Spleen (tissue), 11 donors: ENCODE results near the gene CYP19A1. TPM values are rescaled to one million over a fixed set of nuclear protein-coding genes. Genes with fewer than 3 reads are reported as not detected.

Experiments
- DNase-seq: peaks from one replicate; pipeline ENCODE4 v3.0.0-alpha.2; 2020
- H3K27ac ChIP-seq, 8 donors: fragments of 200-600 bp; sonication (generic) in 7 of 8; 1 replicate in 4 of 8; 2 replicates in 4 of 8; pipeline versions ENCODE4 v1.5.0 to v1.8.0; 2016 to 2021; ENCODE audit warnings: inconsistent platforms in 4 of 8, mild to moderate bottlenecking in 4 of 8, moderate library complexity in 1 of 8
- H3K27me3 ChIP-seq, 7 donors: fragments of 200-600 bp; sonication (generic) in 6 of 7; replicated peaks in 1 of 7; 1 replicate in 4 of 7; 2 replicates in 3 of 7; pipeline versions ENCODE4 v1.5.0 to v1.8.0; 2016 to 2021; ENCODE audit warnings: inconsistent platforms in 3 of 7, mild to moderate bottlenecking in 1 of 7
- H3K36me3 ChIP-seq, 6 donors: fragments of 200-600 bp; sonication (generic) in 5 of 6; 1 replicate in 4 of 6; 2 replicates in 2 of 6; pipeline versions ENCODE4 v1.5.0 to v1.8.0; 2016 to 2021; ENCODE audit warnings: inconsistent platforms in 2 of 6
- H3K4me1 ChIP-seq, 6 donors: fragments of 200-600 bp; sonication (generic) in 5 of 6; 1 replicate in 3 of 6; 2 replicates in 3 of 6; pipeline versions ENCODE4 v1.5.0 to v1.8.0; 2016 to 2021; ENCODE audit warnings: inconsistent platforms in 3 of 6
- H3K4me3 ChIP-seq, 8 donors: fragments of 200-600 bp; sonication (generic) in 7 of 8; 1 replicate in 4 of 8; 2 replicates in 4 of 8; pipeline versions ENCODE4 v1.5.0 to v1.8.0; 2016 to 2021; ENCODE audit warnings: inconsistent platforms in 4 of 8, mild to moderate bottlenecking in 4 of 8, moderate library complexity in 2 of 8
- H3K9me3 ChIP-seq, 8 donors: fragments of 200-600 bp; sonication (generic) in 7 of 8; 1 replicate in 4 of 8; 2 replicates in 4 of 8; pipeline versions ENCODE4 v1.5.0 to v1.8.0; 2016 to 2021; ENCODE audit warnings: inconsistent platforms in 4 of 8
- CTCF ChIP-seq, 11 experiments: fragments of 200-600 bp in 7 of 11; fragments of 450-650 bp in 4 of 11; sonication (generic) in 4 of 11; IDR thresholded peaks in 8 of 11; conservative IDR thresholded peaks in 3 of 11; 1 replicate in 7 of 11; 2 replicates in 4 of 11; pipeline versions ENCODE4 v1.4.0 to v1.8.0; 2016 to 2021; ENCODE audit warnings: antibody characterized with exemption in 11 of 11, inconsistent platforms in 4 of 11, mild to moderate bottlenecking in 1 of 11
- POLR2A ChIP-seq, 3 donors: fragments of 450-650 bp; IDR thresholded peaks; one replicate each; pipeline ENCODE4 v1.5.1; 2017; ENCODE audit warnings: antibody characterized with exemption in 3 of 3, mild to moderate bottlenecking in 1 of 3
- POLR2AphosphoS5 ChIP-seq, 3 donors: sonication (generic); formaldehyde crosslinking; IDR thresholded peaks; one replicate each; pipeline ENCODE4 v1.5.1; 2017; ENCODE audit warnings: antibody characterized with exemption in 3 of 3
- whole genome bisulfite sequencing, 5 donors: extraction: QIAGEN DNeasy Blood & Tissue Kit in 3 of 5; methylation state at CpG; one replicate each; pipeline versions ENCODE4 v1.1.5 to v1.1.7; 2013 to 2018; 5-methylcytosine and 5-hydroxymethylcytosine counted together
- intact Hi-C: fragments of 100-400 bp; cut with DNase I; formaldehyde crosslinking; loops from one replicate; pipeline ENCODE4 v1.15.0; 2023; ENCODE audit warnings: low total_unique reads
- polyA plus RNA-seq, 3 donors: library from polyadenylated mRNA; stranded (reverse); fragments of 200-250 nt; gene quantifications; one replicate each; pipeline ENCODE4 v1.2.1, GENCODE V29; 2013
- total RNA-seq, 7 donors: library from RNA; depleted of rRNA in 3 of 7; stranded (reverse); fragments of >200 nt in 3 of 7; fragmentation: NEBNext Ultra II Directional in 4 of 7; extraction: Animal tissue kit (Norgen Biotek cat#: 25700) in 4 of 7; gene quantifications; one replicate each; pipeline versions ENCODE4 v1.1.0 to v1.2.1, GENCODE V29; 2016 to 2021
- donor health status: healthy with polysubstance abuse.
- donor health status: DM: no; HTN: no; CAD: no; lungs with moderate emphysema.
- donor health status: DM: no; HTN: no; CAD: no.
- donor health status: Bipolar disorder and iron deficiency.
- donor health status: healthy.
- donor health status: DM: no; HTN: no; CAD: no.
- donor health status: DM: yes; HTN: yes; CAD: no.

Gene CYP19A1
- total and polyA plus RNA-seq, 10 donors, result 0.13 to 5.6 (median 0.96) TPM; not detected in 1

DNA sequence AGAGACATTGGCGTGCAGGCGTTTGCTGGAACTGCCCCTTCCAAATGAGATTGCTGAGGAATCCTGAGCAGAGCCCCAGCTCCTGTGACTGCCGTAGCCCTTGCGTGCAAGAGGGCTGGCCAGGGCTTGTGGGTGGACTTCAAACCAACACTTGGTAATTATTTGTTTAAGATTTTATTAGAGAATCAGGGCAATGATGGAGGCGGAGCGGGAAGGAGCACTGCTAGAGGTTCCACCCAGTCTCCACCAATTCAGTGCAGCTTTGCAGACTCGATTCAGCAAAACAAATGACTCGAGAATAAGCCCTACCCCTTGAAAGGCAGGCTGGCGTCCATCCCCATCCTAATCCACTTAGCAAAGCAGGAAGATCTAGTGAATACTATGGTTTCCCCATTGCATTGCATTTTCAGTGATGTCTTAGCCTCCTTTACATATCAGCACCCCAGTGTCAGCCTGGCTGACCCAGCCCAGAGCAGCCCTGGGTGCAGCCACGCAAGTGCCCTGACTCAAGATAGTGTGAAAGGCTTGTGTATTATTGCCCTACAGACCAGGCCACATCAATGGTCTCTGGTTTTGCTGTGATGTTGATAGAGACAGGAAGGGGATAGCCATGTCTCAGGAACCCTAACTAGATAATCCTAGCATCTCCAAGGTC is 29.1 kb upstream of the CYP19A1 start:
- no peak overlapping the region for H3K27ac ChIP-seq
- WGBS, 5 donors, result 84 to 90% (median 86%) methylated on average over 10 of the region's 10 CpGs
- intact Hi-C loops, result no loop called here
- TF ChIP-seq CTCF (IDR thresholded peaks at IDR 0.05 in 8 of 11, conservative IDR thresholded peaks at IDR 0.05 in 3 of 11) (no peak), POLR2A (IDR thresholded peaks at IDR 0.05) (no peak), POLR2AphosphoS5 (IDR thresholded peaks at IDR 0.05) (no peak)
- no peaks in the 10 kb centered on the region for H3K9me3 ChIP-seq
- H3K27me3 ChIP-seq, result peaks cover 0 to 9% (median 0%) of the 10 kb centered on the region in 7 donors
- H3K4me1 ChIP-seq, result peaks cover 0 to 7% (median 0%) of the 10 kb centered on the region in 6 donors
- no peaks in the 10 kb centered on the region for H3K36me3 ChIP-seq
- no peak for DNase-seq
- H3K4me3 ChIP-seq, result no peak overlapping the region

GRCh38 chr15:51366920-51367319 is 28.5 kb upstream of the CYP19A1 start:
- Histone ChIP-seq H3K9me3 (no peaks in the 10 kb centered on the region), H3K36me3 (no peaks in the 10 kb centered on the region), H3K27me3 (peaks cover 0 to 9% (median 0%) of the 10 kb centered on the region in 7 donors), H3K4me3 (no peak overlapping the region), H3K27ac (no peak overlapping the region), H3K4me1 (peaks cover 0 to 7% (median 0%) of the 10 kb centered on the region in 6 donors)
- TF ChIP-seq POLR2A (IDR thresholded peaks at IDR 0.05) (no peak), CTCF (IDR thresholded peaks at IDR 0.05 in 8 of 11, conservative IDR thresholded peaks at IDR 0.05 in 3 of 11) (no peak), POLR2AphosphoS5 (IDR thresholded peaks at IDR 0.05) (no peak)
- intact Hi-C loops, result no loop called here
- DNase-seq, result no peak
- WGBS, 5 donors, result 49 to 80% (median 71%) methylated on average over 3 of the region's 3 CpGs

DNA sequence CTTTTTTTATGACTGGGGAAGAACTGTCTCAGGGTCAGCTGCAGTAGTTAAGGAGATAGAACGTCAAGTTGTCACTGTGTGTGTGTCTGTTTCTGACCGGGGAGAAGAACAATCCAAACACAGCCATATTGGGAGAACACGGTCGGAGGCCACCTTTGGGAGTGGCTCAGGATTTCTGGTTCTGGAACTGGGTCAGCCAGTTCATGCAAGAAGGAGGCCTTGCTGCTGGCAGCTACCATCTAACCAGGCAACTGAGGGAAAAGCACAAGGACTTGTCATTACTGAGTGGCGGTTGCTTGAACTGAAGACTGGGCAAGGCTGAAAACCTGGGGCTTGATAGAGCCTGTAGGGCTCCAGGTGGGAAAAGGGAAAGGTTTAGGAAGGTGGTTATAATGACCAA is 27.7 kb upstream of the CYP19A1 start:
- peaks cover 0 to 7% (median 0%) of the 10 kb centered on the region in 6 donors for H3K4me1 ChIP-seq
- intact Hi-C loops, result no loop called here
- TF ChIP-seq POLR2AphosphoS5 (IDR thresholded peaks at IDR 0.05), result no peak
- no peak for TF ChIP-seq CTCF (IDR thresholded peaks at IDR 0.05 in 8 of 11, conservative IDR thresholded peaks at IDR 0.05 in 3 of 11)
- DNase-seq, result no peak
- H3K36me3 ChIP-seq, result no peaks in the 10 kb centered on the region
- no peaks in the 10 kb centered on the region for H3K9me3 ChIP-seq
- no peak overlapping the region for H3K27ac ChIP-seq
- peaks cover 0 to 9% (median 0%) of the 10 kb centered on the region in 7 donors for H3K27me3 ChIP-seq
- H3K4me3 ChIP-seq, result no peak overlapping the region
- WGBS, 5 donors, result 76 to 92% (median 87%) methylated on average over 5 of the region's 5 CpGs

GRCh38 chr15:51365417-51365816 is 27.0 kb upstream of the CYP19A1 start:
- Histone ChIP-seq H3K27ac (no peak overlapping the region), H3K4me3 (no peak overlapping the region), H3K27me3 (peaks cover 0 to 9% (median 0%) of the 10 kb centered on the region in 7 donors), H3K4me1 (peaks cover 0 to 7% (median 0%) of the 10 kb centered on the region in 6 donors), H3K36me3 (no peaks in the 10 kb centered on the region), H3K9me3 (no peaks in the 10 kb centered on the region)
- 82 to 89% (median 87%) methylated on average over 6 of the region's 6 CpGs for WGBS, 5 donors
- TF ChIP-seq CTCF (IDR thresholded peaks at IDR 0.05 in 8 of 11, conservative IDR thresholded peaks at IDR 0.05 in 3 of 11), result no peak
- TF ChIP-seq POLR2A (IDR thresholded peaks at IDR 0.05), result no peak
- TF ChIP-seq POLR2AphosphoS5 (IDR thresholded peaks at IDR 0.05), result no peak
- no peak for DNase-seq
- intact Hi-C loops, result no loop called here
